Forelimb muscle (tissue), 1 donor: ENCODE data around the gene ARHGAP45. TPM values are rescaled to one million over a fixed set of nuclear protein-coding genes. Genes with fewer than 3 reads are reported as not detected.
"Not testable (repeated sequence)": the region's sequence is repeated elsewhere in the genome, so short reads cannot be mapped to it uniquely, and the experiment has no call there.

Experiments
- DNase-seq: peaks from one replicate; pipeline ENCODE4 v3.0.0-alpha.2; 2013; ENCODE audit warnings: low read depth
- polyA plus RNA-seq: library from polyadenylated mRNA; unstranded; fragments of 120-200 nt; gene quantifications from one replicate; pipeline ENCODE4 v1.2.1, GENCODE V29; 2013; ENCODE audit not compliant: insufficient read length

ARHGAP45 gene
- polyA plus RNA-seq, 1 donor: 8.4 TPM

GRCh38 chr19:1104311-1105007 lies 37.5 kb downstream of the ARHGAP45 start:
- DNase-seq: no peak

- no peak for DNase-seq
Measured at GRCh38 chr19:1105008-1105872, 38.3 kb downstream of the ARHGAP45 start.

GRCh38 chr19:1105873-1106840 lies 39.2 kb downstream of the ARHGAP45 start:
- no peak for DNase-seq

- DNase-seq: no peak
Measured at GRCh38 chr19:1106841-1107660, 40.1 kb downstream of the ARHGAP45 start.

- no peak for DNase-seq
Measured at GRCh38 chr19:1107661-1108261, 40.8 kb downstream of the ARHGAP45 start.

- no peak for DNase-seq
Measured at GRCh38 chr19:1108291-1109031, 41.5 kb downstream of the ARHGAP45 start.

- DNase-seq: no peak
Measured at GRCh38 chr19:1109032-1109551, 42.1 kb downstream of the ARHGAP45 start.

GRCh38 chr19:1109697-1110671 lies 43.0 kb downstream of the ARHGAP45 start:
- DNase-seq: no peak

GRCh38 chr19:1110809-1111640 lies 44.1 kb downstream of the ARHGAP45 start:
- no peak for DNase-seq

- no peak for DNase-seq
Measured at GRCh38 chr19:1111641-1112267, 44.8 kb downstream of the ARHGAP45 start.

- no peak for DNase-seq
Measured at GRCh38 chr19:1112268-1113029, 45.5 kb downstream of the ARHGAP45 start.

- DNase-seq: no peak
Measured at GRCh38 chr19:1113030-1113985, 46.3 kb downstream of the ARHGAP45 start.

- no peak for DNase-seq
Measured at GRCh38 chr19:1113986-1114483, 47.1 kb downstream of the ARHGAP45 start.

- DNase-seq: not testable (repeated sequence)
Measured at GRCh38 chr19:1114728-1115127, 47.8 kb downstream of the ARHGAP45 start.
